K562 (cell line): ENCODE data around the gene POLN. TPM values are rescaled to one million over a fixed set of nuclear protein-coding genes. Genes with fewer than 3 reads are reported as not detected.
"Not testable (repeated sequence)": the region's sequence is repeated elsewhere in the genome, so short reads cannot be mapped to it uniquely, and the experiment has no call there.

ENCODE experiments used
- ATAC-seq: fragments of 200-7000 bp; cut with Tn5 transposase; 3 replicates; pipeline ENCODE4 v1.9.1; 2020; ENCODE audit warnings: moderate library complexity
- BruUV-seq: library from RNA; stranded (reverse); fragments of 400-500 nt; replicated peaks from 2 replicates; lab custom pipeline; 2021; lab: Mats Ljungman, UMichigan
- CTCF ChIA-PET: fragments of 300-600 bp; formaldehyde crosslinking; extraction: SDS; loops from one replicate; lab custom pipeline; 2021; ENCODE audit warnings: low intra/inter-chr PET ratio; lab: Yijun Ruan, JAX
- POLR2A ChIA-PET: fragments of 300-600, 350-650 bp; sonication (Branson Sonifier 250); formaldehyde crosslinking; extraction: SDS; loops from one replicate; lab custom pipeline; 2021; ENCODE audit warnings: antibody characterized with exemption, inconsistent platforms; lab: Yijun Ruan, JAX
- DNase-seq, 4 experiments: peaks; one replicate each; pipeline versions ENCODE4 v3.0.0 to v3.0.0-alpha.2; 2011 to 2018; ENCODE audit warnings: low spot score in 3 of 4, mixed read lengths in 3 of 4; ENCODE audit errors: extremely low read depth in 1 of 4
- FAIRE-seq: peaks from 2 replicates; lab custom pipeline; 2011; peaks lifted over from hg19 to GRCh38; lab: Jason Lieb, UNC
- H2AFZ ChIP-seq: 2 replicates; pipeline ENCODE4 v1.6.0; 2011; ENCODE audit warnings: low read depth, low read length, control low read depth, inconsistent platforms
- H3K27ac ChIP-seq: fragments of 200-600 bp; 3 replicates; pipeline ENCODE4 v1.8.0; 2011; ENCODE audit warnings: low read depth, mild to moderate bottlenecking, control low read depth, inconsistent platforms, low read length, moderate library complexity, mixed read lengths; ENCODE audit errors: extremely low read depth
- H3K27me3 ChIP-seq, 2 experiments: fragments of 300-600 bp in 1 of 2; 2 replicates in 1 of 2; 3 replicates in 1 of 2; pipeline versions ENCODE4 v1.6.0 to v1.8.0; 2011; ENCODE audit warnings: inconsistent platforms in 2 of 2, low read length in 2 of 2, mild to moderate bottlenecking in 1 of 2, mixed read lengths in 1 of 2, moderate library complexity in 1 of 2; ENCODE audit not compliant: control insufficient read depth in 2 of 2, insufficient read depth in 2 of 2
- H3K36me3 ChIP-seq: fragments of 300-600 bp; 3 replicates; pipeline ENCODE4 v1.8.0; 2011; ENCODE audit warnings: mild to moderate bottlenecking, low read length, inconsistent platforms; ENCODE audit not compliant: control insufficient read depth, insufficient read depth
- H3K4me1 ChIP-seq, 2 experiments: fragments of 200-600 bp in 1 of 2; replicated peaks in 1 of 2; 2 replicates in 1 of 2; 3 replicates in 1 of 2; pipeline versions ENCODE4 v1.5.1 to v1.8.0; 2011; ENCODE audit warnings: inconsistent platforms in 2 of 2, low read length in 2 of 2, mild to moderate bottlenecking in 1 of 2, mixed read lengths in 1 of 2, moderate library complexity in 1 of 2; ENCODE audit not compliant: control insufficient read depth in 2 of 2, insufficient read depth in 2 of 2
- H3K4me2 ChIP-seq: 2 replicates; pipeline ENCODE4 v1.6.1; 2011; ENCODE audit warnings: low read length, control low read depth, inconsistent platforms, mixed read lengths; ENCODE audit not compliant: insufficient read depth
- H3K4me3 ChIP-seq: fragments of 200-600 bp; sonication (generic), shearing (Covaris generic); 2 replicates; pipeline ENCODE4 v1.5.1; 2016; ENCODE audit warnings: control low read depth, inconsistent platforms
- H3K79me2 ChIP-seq: fragments of 200-600 bp; 3 replicates; pipeline ENCODE4 v1.8.0; 2011; ENCODE audit warnings: low read length, inconsistent platforms; ENCODE audit not compliant: control insufficient read depth, insufficient read depth
- H3K9ac ChIP-seq, 2 experiments: 2 replicates each; pipeline versions ENCODE4 v1.6.0 to v1.6.1; 2011; ENCODE audit warnings: low read depth in 2 of 2, low read length in 2 of 2, control low read depth in 1 of 2, inconsistent platforms in 1 of 2, mild to moderate bottlenecking in 1 of 2, mixed read lengths in 1 of 2; ENCODE audit not compliant: insufficient read depth in 1 of 2
- H3K9me1 ChIP-seq: one replicate; pipeline ENCODE4 v1.6.0; 2011; ENCODE audit warnings: inconsistent platforms, mild to moderate bottlenecking, low read length, moderate library complexity; ENCODE audit not compliant: control insufficient read depth, insufficient read depth
- H3K9me3 ChIP-seq: replicated peaks from 2 replicates; pipeline ENCODE4 v1.5.1; 2011; ENCODE audit warnings: low read depth, low read length, inconsistent platforms; ENCODE audit not compliant: control insufficient read depth, insufficient read depth
- H4K20me1 ChIP-seq: replicated peaks from 2 replicates; pipeline ENCODE4 v1.6.1; 2011; ENCODE audit warnings: low read length, inconsistent platforms, mixed read lengths; ENCODE audit not compliant: control insufficient read depth, insufficient read depth
- FOXO4 ChIP-seq: fragments of 450-650 bp; formaldehyde crosslinking; IDR thresholded peaks from 2 replicates; pipeline ENCODE4 v1.4.0; 2020; ENCODE audit warnings: mild to moderate bottlenecking, moderate library complexity
- MEIS2 ChIP-seq: fragments of 450-650 bp; IDR thresholded peaks from 2 replicates; pipeline ENCODE4 v1.6.1; 2014; ENCODE audit warnings: mild to moderate bottlenecking; ENCODE audit not compliant: partially characterized antibody
- WGBS: fragments of 100-300 bp; shearing (Covaris generic); methylation state at CpG from one replicate; pipeline ENCODE4 v1.1.6; 2016; ENCODE audit warnings: low coverage, mixed read lengths; ENCODE audit not compliant: insufficient coverage; ENCODE audit errors: missing lambda C conversion rate; 5-methylcytosine and 5-hydroxymethylcytosine counted together
- in situ Hi-C: fragments of 300-500 bp; cut with MboI; formaldehyde crosslinking; loops from 4 replicates; pipeline ENCODE4 v1.15.0; 2018; ENCODE audit warnings: inconsistent platforms, mixed read lengths
- intact Hi-C: fragments of 100-400 bp; cut with micrococcal nuclease; formaldehyde crosslinking; loops from 2 replicates; pipeline ENCODE4 v1.14.2; 2022
- polyA plus RNA-seq, 8 experiments: library from polyadenylated mRNA; depleted of rRNA in 4 of 8; stranded (reverse) in 5 of 8; unstranded in 3 of 8; fragments of >200 nt; fragmentation: Nextera tagmentation in 2 of 8; fragmentation: Illumina TruSeq in 1 of 8; extraction: Ambion mirVana in 2 of 8; extraction: Trizol in 1 of 8; gene quantifications; 2 replicates each; pipeline versions ENCODE4 v1.2.1 to v1.2.3, GENCODE V29; 2011 to 2014; ENCODE audit warnings: inconsistent platforms in 1 of 8, missing spikeins in 1 of 8
- total RNA-seq, 7 experiments: library from RNA; depleted of rRNA in 6 of 7; stranded (reverse); fragments of >200 nt in 6 of 7; fragmentation: Illumina TruSeq in 2 of 7; extraction: Trizol in 2 of 7; gene quantifications; 2 replicates each; pipeline versions ENCODE4 v1.2.1 to v1.2.3, GENCODE V29; 2011 to 2021; ENCODE audit warnings: low replicate concordance in 1 of 7

Gene POLN
- total and polyA plus RNA-seq, 9 of the 15 experiments (the other 6 are each of a cell fraction or from before 2014, with no cell fraction given), result 0.08 to 0.91 (median 0.32) TPM

- in situ Hi-C loops, result no loop called here
- H3K9me1 ChIP-seq, result no peaks in the 10 kb centered on the region
- ChIA-PET POLR2A (interaction anchor here (0.7 kb wide), 1 partner anchor 90 kb away, joined by 3 read pairs; no protein-coding TSS in a partner anchor), CTCF (no interaction called here)
- H3K4me3 ChIP-seq, result no peak overlapping the region
- H2AFZ ChIP-seq, result no peak overlapping the region
- H3K9ac ChIP-seq, result no peak overlapping the region
- H3K9me3 ChIP-seq, result no peaks in the 10 kb centered on the region
- H3K36me3 ChIP-seq, result no peaks in the 10 kb centered on the region
- BruUV-seq, result no TSS peak
- no peak overlapping the region for H3K4me2 ChIP-seq
- H3K79me2 ChIP-seq, result no peaks in the 10 kb centered on the region
- H4K20me1 ChIP-seq, result no peaks in the 10 kb centered on the region; the same call in 1 of the 2 replicates
- peaks cover 0 to 9% of the 10 kb centered on the region in 2 experiments; a peak in 3 of 5 replicates for H3K27me3 ChIP-seq
- DNase-seq (no peak), ATAC-seq (no peak), FAIRE-seq (no peak)
- no peak overlapping the region for H3K27ac ChIP-seq
- H3K4me1 ChIP-seq, result no peaks in the 10 kb centered on the region; a peak in 1 of 5 replicates
- intact Hi-C loops, result no loop called here
- WGBS, result 0% methylated on average over 1 of the region's 1 CpG
- no peak for TF ChIP-seq FOXO4 (CRISPR knock-in tag)
- no peak for TF ChIP-seq MEIS2
Measured at GRCh38 chr4:2212831-2213230, 29.1 kb downstream of the POLN start.

DNA sequence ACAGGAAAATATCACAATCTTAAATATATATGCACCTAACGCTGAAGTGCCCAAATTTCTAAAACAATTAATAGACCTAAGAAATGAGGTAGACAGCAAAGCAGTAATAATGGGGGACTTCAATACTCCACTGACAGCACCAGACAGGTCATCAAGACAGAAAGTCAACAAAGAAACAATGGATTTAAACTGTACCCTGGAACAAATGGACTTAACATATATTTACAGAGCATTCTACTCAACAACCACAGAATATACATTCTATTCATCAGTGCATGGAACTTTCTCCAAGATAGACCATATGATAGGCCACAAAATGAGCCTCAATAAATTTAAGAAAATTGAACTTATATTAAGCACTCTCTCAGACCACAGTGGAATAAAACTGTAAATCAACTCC is 39.1 kb downstream of the POLN start:
- POLR2A ChIA-PET, result interaction anchor here (0.6 kb wide), 1 partner anchor 357 kb away, joined by 3 read pairs; no protein-coding TSS in a partner anchor
- H3K9me3 ChIP-seq, H3K4me3 ChIP-seq, H3K4me1 ChIP-seq, BruUV-seq, H3K27me3 ChIP-seq, H2AFZ ChIP-seq, H3K4me2 ChIP-seq, H4K20me1 ChIP-seq, H3K9me1 ChIP-seq, intact Hi-C loops, CTCF ChIA-PET, H3K36me3 ChIP-seq, FAIRE-seq, DNase-seq, ATAC-seq, H3K79me2 ChIP-seq, in situ Hi-C loops, H3K27ac ChIP-seq, H3K9ac ChIP-seq: not testable (repeated sequence)
- 33% methylated on average over 1 of the region's 1 CpG for WGBS
